RKO (cell line): ENCODE measurements around the gene MECP2.
A peak's percentile ranks its signal among the peaks of the same experiment; 100 is the strongest.
"Not testable (repeated sequence)": the region's sequence is repeated elsewhere in the genome, so short reads cannot be mapped to it uniquely, and the experiment has no call there.

Source experiments
- DNase-seq: peaks from one replicate; pipeline ENCODE4 v3.0.0-alpha.2; 2016; ENCODE audit warnings: low spot score

Gene MECP2

DNA sequence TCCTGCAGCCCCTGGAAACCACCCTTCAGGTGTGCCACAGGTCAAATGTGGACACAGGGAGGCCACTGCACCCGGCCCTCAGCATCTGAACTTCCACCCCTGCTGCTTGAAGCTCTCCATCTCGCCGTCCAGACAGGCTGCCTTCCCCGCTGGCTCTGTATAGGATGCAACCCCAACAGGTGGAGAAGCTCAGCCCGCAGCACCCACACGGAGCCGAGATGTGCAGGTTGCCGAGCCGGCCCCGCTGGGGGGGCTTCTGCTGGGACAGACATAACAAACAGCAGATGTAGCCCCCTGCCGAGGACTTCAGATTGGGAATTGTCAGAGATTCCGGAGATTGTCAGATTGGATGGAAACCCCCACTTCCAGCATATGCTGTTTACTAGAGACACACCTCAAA, 104.4 kb downstream of the MECP2 start:
- no peak for DNase-seq

DNA sequence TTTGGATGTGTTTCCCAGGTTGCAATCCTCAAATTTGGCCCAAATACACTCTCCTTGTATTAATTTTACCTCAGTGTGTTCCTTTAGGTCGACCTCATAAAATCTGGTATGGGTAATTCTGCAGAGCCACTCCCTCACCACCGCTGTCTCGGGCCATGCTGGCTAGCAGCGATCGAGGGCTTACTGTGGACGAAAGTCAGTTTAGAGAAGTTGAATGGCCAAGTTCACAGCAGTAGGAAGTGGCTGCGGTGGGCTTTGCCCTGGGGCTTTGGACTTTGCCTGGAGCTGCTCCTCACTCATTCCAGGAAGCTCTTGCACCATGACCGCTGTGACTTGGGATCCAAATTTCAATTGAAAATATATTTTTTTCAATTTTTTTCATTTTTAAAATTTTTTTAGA, 105.3 kb downstream of the MECP2 start:
- no peak for DNase-seq

DNA sequence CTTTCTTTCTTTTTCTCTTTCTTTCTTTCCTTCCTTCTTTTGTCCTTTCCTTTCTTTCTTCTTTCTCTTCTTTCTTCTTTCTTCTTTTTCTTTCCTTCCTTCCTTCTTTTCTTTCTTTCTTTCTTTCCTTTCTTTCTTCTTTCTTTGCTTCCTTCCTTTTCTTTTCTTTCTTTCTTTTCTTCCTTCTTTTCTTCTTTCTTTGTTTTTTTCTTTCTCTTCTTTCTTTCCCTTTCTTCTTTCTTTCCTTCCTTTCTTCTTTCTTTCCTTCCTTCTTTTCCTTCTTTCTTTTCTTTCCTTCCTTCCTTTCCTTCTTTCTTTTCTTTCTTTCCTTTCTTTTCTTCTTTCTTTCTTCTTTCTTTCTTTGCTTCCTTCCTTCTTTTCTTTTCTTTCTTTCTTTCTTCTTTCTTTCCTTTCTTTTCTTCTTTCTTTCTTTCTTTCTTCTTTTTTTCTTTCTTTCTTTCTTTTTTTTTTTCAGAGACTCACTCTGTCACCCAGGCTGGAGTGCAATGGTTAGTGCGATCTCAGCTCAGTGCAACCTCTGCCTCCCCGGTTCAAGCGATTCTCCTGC, 106.4 kb downstream of the MECP2 start:
- no peak for DNase-seq

DNA sequence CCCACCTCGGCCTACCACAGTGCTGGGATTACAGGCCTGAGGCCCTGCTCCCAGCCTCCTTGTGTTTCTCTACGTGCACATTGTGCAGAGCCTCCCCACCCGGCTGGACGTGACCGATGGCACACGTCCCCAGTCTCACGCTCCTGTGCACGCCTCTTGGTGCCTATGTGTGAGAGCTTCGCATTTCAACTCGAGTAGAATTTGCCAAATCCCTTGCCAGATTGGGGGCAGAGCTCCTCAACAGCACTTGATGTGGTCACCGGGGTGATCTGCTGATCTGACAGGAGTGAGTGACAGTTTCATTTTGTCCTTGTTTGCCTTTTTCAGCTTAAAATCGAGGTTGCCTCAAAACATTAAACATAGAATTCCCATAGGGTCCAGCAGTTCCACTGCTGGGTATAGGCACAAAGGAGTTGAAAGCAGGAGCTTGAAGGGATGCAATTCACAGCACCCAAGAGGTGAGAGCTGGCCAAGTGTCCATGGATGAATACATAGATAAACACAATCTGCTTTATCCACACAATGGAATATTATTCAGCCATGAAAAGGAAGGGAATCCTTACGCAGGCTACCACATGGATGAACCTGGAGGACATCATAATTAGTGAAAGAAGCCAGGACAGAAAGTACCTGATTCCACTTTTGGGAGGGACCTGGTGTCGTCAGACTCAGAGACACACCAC, 107.4 kb downstream of the MECP2 start:
- DNase-seq, result no peak

DNA sequence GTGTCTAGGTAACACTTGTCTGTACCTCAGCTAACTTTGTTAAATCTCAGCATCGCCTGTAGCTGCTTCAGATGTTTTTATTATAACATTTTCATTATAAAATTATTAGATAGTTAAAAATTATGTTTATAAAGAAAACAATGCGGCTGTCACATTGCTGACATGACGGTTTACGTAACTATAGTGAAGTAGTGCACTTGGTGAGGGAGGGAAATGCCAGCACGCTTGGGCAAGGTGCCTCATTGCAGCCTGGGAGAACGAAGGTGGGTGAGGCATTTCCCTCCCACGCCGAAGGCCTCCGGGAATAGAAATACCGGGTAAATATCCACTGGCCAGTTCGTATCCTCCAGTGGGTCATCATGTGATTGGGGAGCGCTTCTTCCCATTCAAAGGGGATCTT, 109.0 kb downstream of the MECP2 start:
- no peak for DNase-seq

DNA sequence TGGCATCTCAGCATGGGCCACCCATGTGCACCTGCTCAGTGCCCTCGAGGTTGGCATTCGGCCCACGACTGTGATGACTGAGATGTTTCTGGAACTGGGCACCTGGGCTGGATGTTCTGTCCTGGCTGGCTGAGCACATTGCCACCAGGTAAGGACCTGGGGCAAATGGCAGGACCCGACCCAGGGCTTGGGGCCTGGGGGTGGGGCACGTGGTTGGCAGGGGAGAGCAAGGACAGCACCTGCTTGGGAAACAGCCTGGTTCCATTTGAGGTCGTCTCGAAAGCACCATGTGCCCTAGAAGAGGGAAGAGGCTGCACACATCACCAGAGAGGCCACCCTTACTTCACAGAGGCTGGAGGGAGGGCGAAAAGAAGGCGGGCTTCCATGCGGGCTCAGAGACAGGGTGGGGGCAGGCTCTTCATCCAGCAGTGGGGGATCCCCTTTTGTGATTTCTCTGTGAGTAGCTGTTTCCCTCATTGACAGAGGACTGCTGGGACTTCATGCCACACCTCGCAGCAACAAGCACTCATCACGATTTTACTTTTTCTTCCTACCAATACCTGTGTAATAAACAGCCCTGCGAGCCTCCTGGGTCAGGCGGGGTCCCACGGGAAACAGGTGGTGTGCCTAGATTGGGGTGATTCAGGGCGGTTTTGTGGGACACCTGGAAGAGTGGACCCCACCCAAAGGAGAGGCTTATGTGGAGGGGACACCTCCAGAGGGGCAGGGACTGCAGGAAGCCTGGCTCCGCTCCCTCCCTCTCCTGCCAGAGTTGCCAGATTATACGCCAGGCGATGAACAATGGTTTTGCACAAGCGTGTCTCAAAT, 113.0 kb downstream of the MECP2 start:
- DNase-seq, result no peak

DNA sequence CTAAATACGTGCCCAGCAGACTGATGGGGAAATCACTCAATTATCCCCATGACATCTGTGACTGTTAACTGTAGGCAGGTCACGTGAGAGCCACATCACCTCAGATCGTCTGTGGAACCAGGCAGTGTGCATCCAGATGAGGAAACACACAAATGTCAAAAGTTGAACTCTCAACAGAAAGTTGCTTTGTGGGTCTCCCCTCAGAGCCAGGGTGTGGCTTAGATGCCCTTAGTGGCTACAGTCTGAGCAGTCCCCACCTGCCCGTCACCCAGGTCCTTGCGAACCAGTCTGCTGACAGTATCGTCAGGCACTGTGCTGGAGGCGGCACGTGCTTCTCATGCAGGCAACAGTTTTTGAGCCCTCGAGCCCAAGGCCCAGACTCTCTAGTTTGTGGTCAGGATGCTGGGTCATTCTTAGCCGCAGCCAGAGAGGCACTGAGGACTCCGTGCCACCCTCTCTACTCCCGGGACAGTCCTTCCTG, 114.2 kb downstream of the MECP2 start:
- DNase-seq, result no peak

DNA sequence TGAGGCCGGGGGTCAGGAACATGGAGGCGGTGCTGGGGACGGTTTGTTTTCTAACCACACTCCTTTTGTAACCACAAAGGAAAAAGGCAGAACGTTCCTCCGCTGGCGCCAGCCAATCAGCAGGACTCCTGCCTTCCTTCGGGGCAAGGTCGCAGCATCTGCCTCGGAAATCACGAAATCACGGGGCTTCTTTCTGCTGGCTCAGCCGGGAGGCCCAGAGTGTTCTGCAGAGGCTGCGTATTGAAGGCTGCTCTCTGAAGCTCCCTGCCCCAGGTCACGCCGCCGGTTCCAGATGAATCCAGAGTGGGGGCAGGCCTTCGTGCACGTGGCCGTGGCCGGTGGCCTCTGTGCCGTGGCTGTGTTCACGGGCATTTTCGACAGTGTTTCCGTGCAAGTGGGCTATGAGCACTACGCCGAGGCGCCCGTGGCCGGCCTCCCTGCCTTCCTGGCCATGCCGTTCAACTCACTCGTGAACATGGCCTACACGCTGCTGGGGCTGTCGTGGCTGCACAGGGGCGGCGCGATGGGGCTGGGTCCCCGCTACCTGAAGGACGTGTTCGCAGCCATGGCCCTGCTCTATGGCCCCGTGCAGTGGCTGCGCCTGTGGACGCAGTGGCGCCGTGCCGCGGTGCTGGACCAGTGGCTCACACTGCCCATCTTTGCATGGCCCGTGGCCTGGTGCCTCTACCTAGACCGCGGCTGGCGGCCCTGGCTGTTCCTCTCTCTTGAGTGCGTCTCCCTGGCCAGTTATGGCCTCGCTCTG, 115.6 kb downstream of the MECP2 start:
- DNase-seq, result no peak

DNA sequence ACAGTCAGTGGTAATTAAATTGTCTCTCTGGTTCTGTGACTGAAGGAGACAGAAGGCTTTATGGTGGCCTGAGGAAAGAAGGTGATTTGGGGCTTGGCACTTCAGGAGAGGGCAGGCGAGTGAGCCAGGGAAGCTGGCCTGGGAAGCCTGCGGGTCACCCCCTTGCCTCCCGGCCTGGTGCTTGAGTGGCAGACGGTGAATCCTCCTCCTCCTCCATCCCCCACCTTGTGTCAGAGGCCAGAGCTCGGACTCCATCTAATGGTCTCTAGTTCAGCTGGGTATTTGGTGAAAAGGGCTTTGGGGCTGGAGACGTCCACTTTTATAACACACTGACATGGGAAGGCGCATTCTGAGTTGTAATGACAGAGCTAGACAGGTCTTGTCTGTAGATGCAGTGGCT, 116.3 kb downstream of the MECP2 start:
- DNase-seq, result no peak

DNA sequence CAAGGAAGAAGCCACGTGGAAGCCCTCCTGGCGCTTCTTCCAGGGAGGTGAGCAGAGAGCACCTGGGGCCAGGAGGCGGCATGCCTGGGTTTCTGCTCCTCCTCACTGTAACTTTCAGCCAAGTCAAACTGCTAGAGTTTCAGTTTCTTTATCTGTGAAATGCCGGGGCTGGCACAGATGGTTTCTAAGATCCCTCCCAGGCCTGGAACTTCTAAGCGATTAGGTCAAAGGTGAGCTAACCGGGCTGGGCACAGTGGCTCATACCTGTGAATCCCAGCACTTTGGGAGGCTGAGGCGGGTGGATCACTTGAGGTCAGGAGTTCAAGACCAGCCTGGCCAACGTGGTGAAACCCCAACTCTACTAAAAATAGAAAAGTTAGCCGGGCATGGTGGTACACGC, 117.1 kb downstream of the MECP2 start:
- DNase-seq, result not testable (repeated sequence)

DNA sequence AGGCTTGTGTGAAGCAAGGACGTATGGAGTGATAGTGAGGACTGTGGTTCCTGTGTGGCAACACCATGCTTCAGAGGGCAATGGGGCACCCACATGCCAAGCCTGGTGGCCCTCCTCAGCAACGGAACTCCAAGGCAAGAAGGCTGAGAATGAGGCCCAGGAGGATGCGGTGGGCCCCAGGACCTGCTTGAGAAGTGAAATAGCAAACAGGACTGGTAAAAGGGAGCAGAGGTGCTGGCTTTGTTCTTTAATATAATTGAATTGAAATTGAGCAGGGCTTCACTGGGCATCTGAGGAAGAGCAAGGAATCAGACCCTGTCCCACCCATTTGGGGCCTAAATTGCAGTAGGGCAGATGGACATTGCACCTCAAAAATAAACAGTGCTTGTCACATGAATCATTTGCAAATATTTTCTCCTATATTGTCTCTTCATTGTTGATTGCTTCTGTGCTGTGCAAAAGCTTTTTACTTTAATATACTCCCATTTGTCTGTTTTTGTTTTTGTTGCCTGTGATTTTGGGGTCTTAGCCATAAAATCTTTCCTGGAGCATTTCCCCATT, 122.7 kb downstream of the MECP2 start:
- no peak for DNase-seq

DNA sequence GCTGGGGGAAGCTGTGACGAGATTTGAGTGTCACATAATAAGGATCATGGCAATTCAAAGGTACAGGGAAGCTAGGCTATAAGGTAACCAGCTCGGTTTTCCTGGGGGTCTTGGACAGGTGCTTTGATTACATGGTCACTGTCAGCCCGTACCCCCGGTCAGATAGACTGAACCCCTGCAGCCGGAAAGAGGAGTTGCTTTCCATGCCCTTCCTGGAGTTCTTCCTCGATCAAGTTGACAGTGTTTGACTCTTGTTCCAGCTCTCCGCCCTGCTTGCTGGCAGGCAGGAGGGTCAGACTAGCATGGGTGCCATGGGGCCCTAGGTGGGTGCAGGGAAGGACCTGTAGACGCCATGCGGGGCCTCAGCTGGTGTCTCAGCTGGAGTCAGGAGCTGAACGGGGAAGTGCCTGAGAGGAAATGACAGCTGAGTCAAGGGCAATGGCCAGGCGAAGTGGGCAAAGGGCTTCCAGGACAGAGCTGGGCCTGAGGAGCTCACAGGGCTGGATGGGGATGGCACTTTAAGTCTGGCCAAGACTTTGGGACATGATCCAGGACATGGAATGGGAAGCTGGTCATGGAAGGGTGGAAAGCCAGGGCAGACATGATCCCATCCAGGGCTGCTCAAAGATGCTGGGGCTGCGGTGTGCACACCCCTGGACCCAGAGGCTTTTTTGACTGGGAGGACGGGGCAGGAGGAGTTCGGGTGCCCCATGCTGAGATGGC, 123.4 kb downstream of the MECP2 start:
- no peak for DNase-seq

DNA sequence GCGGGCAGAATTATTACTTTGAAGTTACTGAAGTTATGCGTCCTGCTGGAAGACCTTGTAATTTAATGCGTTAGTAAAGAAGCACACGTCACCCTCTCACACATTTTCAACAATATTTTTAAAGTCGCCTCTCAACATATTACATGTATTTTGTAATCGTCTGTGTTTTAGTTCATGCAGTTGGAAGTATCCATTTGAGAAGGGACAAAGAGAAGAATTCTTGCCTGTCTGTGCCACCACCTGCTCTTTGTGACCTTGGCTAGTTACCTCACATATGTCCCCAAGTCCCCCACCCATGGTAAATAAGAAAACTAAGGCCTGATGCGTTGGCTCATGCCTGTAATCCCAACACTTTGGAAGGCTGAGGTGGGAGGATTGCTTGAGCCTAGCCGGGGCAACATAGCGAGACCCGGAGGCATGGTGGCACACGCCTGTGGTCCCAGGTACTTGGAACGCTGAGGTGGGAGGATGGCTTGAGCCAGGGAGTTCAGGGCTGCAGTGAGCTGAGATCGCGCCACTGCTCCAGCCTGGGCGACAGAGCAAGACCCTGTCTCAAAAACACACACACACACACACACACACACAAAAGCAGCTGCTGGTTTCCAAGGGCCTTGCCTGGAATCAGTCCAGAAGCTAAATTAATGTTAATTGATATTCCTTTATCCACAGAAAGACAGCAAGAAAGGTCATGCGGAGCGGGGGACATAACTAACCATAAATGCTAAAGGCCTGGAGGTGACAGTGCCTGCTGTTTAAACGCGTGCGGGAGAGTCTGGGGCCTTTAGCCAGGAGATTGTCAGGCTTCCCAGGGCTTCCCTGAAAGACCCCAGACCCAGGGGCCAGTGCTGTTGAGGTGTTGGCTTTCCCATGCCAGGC, 124.2 kb downstream of the MECP2 start:
- no peak for DNase-seq

DNA sequence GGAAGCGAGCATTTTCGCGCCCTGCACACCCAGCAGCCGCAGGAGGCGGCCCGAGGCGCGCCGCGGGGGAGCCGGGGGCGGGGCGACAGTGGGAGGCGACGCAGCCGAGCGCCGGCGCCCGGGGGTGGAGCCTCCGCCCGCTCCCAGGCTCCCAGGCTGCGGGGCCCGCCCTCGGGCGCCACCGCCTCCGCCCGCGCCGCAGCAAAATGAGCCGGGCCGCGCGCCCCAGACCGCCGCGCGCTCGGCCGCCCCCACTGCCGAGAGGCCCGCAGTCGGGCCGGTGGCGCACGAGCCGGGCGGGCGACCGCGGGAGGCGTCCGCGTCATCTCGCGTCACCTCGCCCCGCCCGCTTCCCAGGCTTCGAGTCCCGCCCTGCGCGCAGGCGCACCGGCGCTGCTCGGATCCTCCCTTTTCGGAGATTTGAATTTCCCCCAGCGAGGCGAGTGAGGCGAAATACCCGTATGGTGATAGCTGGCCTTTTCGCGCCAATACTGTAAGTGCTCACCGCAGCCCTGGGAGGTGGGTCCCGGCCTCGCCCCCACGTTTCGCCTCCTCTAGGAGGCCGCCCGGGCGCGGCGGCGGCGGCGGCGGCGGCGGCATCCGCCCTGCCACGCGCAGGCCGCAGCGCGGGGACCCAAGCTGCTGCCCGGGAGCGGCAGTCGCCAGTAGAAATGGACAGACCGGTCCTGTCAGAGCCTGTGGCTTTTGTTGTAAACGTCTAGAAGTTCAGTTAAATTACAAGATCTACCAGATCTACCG, 125.0 kb downstream of the MECP2 start, which contains the start of gene TMEM187:
TMEM187 (plus strand) TSS at position 387 of the 759 bp plus-strand sequence. CDS start 9,309 bp downstream, outside the sequence.
- peak; percentile 93 for DNase-seq
